NCI-H226 (cell line): ENCODE measurements around the gene SAMD9L.
"Not testable (repeated sequence)": the region's sequence is repeated elsewhere in the genome, so short reads cannot be mapped to it uniquely, and the experiment has no call there.

Experiments used
- DNase-seq: peaks from one replicate; pipeline ENCODE4 v3.0.0-alpha.2; 2015

SAMD9L gene

DNA sequence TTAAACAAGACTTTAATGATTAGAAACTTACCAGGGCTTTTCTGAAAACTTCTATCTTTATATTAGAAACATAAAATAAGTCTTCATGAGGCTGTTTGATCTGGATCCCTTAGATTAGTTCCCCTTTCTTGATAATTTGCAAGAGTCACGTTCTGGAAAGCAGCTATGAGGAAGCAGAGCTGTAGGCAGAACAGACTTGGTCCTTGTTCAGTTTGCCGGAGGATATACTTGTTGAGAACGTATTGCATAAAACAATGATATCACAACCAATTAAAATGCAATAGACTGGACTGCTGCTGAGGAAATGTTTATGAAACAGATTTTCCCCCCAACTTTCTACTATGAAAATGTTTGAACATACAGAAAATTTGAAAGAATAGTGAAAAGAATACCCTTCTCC, 2.8 kb downstream of the SAMD9L start:
- DNase-seq = no peak

DNA sequence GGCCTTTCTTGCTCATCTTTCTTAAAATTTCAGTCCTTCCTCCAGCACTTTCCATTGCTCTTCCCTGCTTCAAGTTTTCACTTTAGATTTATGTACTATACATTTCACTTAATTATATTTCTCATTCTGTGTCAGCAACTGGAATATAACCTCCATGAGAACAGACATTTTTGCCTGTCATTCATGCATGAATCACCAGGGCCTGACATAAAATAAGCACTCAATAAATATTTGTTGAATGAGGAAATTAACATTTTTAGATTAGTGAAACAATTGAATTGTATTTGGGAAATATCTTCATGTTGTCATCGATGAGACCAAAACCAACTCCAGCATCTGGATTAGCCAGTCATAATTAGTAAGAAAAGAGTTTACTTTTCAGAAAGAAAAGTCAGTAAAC, 6.1 kb downstream of the SAMD9L start:
- DNase-seq = no peak

DNA sequence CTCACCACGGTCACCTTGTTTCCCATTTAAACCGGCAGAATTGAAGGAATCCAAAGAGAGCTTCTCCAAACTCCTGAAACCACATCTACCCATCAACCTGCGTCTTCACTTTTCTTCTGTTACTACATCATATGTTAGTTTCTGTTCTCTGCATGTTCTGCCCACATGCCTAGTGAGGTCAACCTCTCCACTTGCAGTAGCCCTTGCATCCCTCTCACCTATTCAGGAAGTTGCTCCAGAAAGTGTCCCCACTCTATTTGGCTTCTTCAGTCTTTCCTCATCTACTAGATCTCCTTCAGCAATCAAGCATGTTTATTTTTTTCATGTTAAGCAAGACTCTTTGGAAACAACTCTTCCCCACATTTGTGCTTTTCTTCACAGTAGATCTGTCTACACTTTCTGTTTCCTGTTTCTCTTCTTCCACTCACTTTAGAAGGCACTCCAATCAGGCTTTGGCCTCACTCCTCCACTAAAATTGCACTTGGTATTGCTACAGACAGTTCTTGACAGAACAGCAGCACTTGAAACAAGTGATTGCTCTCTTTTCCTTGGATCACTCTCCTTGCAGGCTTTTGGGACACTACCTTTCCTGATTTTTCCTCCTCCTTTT, 7.5 kb downstream of the SAMD9L start:
- no peak for DNase-seq

DNA sequence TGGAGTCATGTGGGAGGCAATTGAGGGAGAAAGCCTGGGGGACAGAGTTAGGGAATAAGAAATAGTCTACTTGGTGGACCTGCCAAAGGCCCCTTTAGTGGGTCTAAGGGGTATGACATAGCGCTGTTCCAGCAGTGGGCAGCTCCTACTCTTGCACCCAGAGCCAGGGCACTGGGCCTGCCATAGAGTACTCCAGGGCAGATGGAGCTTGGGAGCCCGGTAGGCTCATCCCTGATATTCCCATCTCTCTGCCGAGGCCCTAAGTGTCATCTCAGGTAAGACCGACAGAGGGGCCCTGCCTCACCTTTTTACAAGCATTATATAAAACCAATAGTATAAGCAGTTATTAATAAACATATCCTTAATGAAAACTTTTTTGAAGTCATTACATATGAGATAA, 9.6 kb downstream of the SAMD9L start:
- DNase-seq = no peak

DNA sequence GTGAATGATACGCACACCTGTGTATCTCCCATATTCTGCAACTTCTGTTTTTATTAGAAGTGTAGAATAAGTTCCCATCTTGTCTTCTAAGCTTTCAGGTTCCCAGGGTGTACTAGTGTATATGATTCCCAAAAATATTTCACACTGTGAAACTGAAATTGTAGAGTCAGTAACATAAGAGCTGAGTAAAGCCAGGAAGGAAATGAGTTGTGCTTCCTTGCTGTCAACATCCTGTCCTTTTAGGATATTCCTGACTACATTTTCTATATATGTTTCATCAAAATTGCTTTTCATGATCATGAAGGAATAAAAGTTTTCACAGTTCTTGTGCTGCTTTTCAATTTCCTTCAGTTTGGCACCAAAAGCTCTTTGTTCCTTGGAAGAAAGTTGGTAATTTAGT, 15.2 kb downstream of the SAMD9L start:
- no peak for DNase-seq

DNA sequence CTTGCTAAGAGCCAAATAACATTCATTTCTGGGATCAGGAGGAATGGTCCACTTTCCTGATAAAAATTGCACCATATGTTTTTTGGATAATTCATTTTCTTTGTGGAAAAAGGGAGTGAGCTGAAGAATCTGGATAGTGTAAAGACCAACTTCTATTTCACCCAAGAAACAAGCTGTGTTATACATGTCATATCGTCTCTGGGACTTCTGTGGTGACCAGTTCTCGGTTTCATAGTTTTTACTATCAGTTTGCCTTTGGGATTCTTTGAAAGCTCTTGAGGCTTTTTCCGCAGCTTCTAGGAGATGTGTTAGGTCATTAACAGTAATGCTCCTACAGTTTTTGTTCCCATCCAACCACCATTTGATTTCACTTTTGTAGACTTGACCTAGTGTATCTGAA, 16.0 kb downstream of the SAMD9L start:
- DNase-seq = no peak

DNA sequence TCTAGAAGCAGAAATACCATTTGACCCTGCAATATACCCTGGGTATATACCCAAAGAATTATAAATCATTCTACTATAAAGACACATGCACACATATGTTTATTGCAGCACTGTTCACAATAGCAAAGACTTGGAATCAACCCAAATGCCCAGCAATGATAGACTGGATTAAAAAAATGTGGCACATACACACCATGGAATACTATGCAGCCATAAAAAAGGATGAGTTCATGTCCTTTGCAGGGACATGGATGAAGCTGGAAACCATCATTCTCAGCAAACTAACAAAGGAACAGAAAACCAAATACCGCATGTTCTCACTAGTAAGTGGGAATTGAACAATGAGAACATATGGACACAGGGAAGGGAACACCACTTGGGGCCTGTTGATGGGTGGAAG, 21.2 kb downstream of the SAMD9L start:
- DNase-seq = not testable (repeated sequence)

DNA sequence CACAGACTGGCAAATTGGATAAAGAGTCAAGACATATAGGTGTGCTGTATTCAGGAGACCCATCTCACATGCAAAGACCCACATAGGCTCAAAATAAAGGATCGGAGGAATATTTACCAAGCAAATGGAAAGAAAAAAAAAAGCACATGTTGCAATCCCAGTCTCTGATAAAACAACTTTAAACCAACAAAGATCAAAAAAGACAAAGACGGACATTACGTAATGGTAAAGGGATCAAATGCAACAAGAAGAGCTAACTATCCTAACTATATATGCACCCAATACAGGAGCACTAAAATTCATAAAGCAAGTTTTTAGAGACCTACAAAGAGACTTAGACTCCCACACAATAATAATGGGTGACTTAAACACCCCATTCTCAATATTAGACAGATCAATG, 24.7 kb downstream of the SAMD9L start:
- not testable (repeated sequence) for DNase-seq

DNA sequence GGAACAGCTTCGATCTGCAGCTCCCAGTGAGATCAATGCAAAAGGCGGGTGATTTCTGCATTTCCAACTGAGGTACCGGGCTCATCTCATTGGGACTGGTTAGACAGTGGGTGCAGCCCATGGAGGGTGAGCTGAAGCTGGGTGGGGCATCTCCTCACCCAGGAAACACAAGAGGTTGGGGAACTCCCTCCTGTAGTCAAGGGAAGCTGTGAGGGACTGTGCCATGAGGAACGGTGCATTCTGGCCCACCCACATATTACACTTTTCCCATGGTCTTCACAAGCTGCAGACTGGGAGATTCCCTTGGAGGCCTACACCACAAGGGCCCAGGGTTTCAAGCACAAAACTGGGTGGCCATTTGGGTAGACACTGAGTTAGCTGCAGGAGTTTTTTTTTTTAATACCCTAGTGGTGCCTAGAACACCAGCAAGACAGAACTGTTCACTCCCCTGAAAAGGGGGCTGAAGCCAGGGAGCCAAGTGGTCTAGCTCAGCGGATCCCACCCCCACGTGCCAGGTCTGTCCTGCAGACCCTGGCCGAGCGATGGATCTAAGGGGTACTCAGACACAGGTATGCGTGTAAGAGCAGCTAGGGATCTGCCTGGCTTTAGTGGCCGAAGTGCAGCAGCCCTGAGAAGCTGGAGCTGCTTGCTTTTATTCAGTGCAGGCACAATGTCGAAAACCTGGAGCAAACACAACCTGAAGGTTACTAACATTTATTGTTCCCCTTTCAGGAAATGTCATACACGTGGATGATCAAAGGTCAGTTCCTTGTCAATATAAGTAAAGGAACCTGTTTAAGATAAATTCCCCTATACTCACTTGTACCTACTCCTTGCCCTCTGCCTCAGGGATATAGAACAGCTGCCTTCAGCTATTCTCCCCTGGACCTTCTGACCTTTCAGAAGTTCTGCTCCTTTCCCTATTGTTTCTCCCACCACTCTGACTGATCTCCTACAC, 27.3 kb downstream of the SAMD9L start:
- no peak for DNase-seq

DNA sequence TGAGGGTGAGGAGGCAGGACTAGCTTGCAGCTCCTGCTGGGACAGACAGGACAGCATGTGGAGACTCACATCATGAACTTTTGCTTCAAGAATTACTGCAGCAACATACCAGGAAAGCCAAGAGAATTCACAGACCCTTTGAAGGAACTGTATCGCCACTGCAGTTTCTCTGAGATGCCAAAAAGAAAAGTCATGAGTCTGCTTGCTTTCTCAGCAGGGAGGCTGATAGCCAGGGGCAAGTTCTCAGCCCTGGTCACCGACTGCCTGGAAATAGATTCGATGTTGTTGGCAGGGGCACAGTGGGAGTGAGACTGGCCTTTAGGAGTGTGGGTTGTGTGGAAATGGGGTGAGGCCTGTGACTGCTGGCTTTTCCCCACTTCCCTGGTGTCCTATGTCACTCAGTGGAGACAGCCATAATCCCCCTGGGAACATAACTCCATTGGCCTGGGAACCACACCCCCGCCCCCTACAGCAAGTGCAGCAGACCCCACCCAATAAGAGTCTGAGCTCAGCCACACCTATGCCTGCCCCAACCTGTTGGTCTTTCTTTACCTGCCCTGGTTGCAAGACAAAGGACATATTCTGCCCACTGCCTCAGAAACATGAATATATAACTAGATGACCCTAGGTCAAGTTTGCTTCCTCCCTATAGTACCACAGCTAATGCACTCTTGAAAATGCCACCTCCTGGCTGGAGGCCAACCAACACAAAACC, 28.8 kb downstream of the SAMD9L start:
- DNase-seq = peak; percentile 59

DNA sequence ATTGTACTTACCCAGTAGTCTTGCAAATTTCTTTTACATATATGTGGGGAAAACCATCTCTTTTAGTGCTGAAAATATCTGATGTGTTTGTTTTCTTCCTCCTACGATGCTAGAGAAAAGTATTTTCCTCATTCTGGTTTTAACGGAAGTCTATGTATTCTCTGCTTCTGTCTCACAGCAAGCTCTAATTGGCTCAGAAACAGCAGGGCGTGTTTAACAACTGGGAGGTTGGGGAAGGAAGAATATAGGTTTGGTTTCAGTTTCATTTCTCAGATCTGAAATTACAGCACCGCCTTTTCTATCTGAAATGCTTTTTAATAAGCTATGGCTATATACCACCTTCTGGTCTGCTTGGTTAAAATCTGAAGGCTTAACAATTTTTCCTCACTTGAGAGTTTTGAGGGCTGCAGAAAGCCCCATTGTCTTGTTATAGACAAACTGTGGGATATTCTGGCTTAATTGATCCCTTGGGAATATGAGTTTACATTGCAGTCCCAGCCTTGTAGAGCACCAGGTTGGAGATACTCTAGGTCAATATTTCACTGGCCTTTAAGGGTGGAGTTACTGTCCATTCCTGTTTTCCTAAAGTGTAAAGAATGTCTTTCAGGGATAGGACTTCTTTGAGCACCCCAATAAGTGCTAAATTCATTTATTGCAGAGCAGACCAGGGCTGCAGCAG, 30.2 kb downstream of the SAMD9L start, which contains the start of gene SAMD9:
Gene SAMD9 (minus strand): TSS at position 128 of the 679 bp plus-strand sequence. CDS start 11,882 bp downstream, outside the sequence.
- DNase-seq = peak; percentile 86

DNA sequence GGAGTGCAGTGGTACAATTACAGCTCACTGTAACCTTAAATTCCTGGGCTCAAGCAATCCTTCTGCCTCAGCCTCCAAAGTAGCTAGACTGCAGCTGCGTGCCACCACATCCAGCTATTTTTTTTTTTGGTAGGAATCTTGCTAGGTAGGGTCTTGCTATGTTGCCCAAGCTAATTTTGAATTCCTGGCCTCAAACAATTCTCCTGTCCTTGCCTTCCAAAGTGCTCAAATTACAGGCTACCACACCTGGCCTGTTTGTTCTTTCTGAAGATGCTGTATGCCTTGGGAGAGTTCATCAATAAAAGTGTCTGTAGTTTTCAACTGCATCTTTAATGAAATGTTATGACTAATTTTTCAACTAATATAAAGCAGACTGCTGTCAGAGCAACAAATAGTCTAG, 30.9 kb downstream of the SAMD9L start:
- no peak for DNase-seq

DNA sequence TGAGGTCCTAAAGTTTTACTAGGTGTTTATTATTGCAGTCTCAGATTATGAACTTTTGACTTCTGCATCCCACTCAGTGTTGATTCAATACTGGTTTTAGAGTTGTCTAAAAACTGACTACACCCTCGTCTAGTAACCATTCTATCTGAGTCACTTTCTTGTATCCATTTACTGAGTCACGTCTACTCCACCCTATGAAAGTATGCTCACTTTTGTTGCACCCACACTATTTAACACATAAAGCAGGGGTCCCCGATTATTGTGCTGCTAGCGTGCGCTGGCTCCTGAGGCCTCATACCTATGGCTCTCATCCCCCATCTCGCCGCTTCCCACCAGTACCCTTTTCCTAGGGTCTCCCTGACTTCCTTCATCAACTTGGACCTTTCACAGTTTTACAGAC, 32.4 kb downstream of the SAMD9L start:
- DNase-seq = peak; percentile 84

DNA sequence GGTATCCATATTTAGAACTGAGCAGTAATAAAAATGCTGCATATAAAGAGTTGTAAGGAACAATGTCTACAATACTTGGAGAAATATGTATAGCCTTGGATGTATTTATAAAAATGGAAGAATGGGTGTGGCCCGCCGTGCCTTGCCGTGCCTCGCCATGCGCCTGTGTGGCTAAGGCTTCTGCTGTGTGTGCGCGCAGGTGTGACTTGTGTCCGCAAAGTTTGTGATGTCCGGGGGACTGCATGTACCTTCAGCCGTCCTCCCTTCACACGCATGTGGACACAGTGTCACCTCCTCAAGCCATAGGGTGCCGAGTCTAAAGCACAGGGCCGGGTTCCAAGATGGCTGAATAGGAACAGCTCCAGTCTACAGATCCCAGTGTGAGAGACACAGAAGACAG, 40.2 kb downstream of the SAMD9L start:
- DNase-seq = no peak

DNA sequence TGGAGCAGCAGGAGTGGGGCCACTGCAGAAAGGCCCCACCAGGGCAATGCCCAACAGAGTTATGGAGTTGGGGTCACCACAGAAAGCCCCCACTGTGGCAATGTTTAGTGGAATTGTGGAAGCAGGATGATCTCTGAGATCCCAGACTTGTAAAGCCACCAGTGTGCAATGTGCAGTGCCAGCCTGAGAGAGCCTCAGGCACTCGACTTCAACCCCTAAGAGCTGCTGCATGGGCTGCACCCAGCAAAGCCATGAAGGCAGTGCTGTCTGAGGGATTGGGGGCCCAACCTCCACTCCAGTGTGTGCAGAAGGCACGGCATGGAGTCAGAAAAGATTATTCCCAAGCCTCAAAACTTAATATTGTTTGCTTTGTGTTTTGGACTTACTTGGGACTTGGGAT, 50.8 kb downstream of the SAMD9L start:
- no peak for DNase-seq

DNA sequence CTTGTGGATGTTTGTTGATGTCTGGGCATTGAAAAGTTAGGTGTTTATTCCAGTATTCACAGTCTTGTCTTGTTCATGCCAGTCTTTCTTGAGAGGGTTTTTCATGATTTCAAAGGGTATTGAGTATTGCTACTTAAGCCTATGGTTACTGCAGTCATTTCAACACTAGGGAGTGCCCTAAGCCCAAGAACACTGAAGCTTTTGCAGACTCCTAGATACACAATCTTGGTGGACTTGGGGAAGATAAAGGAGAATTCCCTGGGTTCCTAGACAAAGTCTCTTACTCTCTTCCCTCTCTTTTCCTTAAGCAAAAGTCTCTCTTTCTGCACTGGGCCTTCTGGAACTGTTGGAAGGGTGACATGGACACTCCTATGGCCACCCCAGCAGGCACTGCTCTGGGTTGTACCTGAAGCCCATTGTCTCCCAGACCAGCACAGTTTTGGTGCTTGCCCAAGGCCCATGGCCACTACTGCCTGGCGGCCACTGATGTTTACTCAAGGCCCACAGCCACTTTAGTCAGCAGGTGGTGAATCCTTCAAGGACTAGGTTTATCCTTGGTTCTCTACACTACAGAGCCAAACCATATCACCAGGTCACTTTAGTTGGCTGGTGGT, 55.3 kb downstream of the SAMD9L start:
- no peak for DNase-seq
